Suprapubic skin (tissue), 4 donors: ENCODE measurements around the gene NAALADL2.

Experiments used
- CTCF ChIP-seq, 2 donors: fragments of 200-600 bp in 1 of 2; fragments of 450-650 bp in 1 of 2; sonication (generic) in 1 of 2; IDR thresholded peaks; one replicate each; pipeline ENCODE4 v1.5.1; 2016 to 2019; ENCODE audit warnings: antibody characterized with exemption in 2 of 2, mild to moderate bottlenecking in 1 of 2, moderate library complexity in 1 of 2
- EP300 ChIP-seq: sonication (generic); formaldehyde crosslinking; IDR thresholded peaks from one replicate; pipeline ENCODE4 v1.6.1; 2017; ENCODE audit warnings: antibody characterized with exemption
- POLR2A ChIP-seq, 2 donors: fragments of 450-650 bp; IDR thresholded peaks; one replicate each; pipeline ENCODE4 v1.6.1; 2017; ENCODE audit warnings: antibody characterized with exemption in 2 of 2, mild to moderate bottlenecking in 2 of 2, moderate library complexity in 2 of 2
- POLR2AphosphoS5 ChIP-seq, 3 donors: sonication (generic); formaldehyde crosslinking; IDR thresholded peaks; one replicate each; pipeline ENCODE4 v1.6.1; 2017; ENCODE audit warnings: antibody characterized with exemption in 3 of 3

- TF ChIP-seq CTCF (IDR thresholded peaks at IDR 0.05): no peak
- no peak for TF ChIP-seq POLR2A (IDR thresholded peaks at IDR 0.05)
- no peak for TF ChIP-seq POLR2AphosphoS5 (IDR thresholded peaks at IDR 0.05)
- TF ChIP-seq EP300: no peak
These were observed 216.1 kb downstream of the NAALADL2 start for GRCh38 chr3:175075269-175075668.
